ENCODE measurements around the gene RAB17.

GRCh38 chr2:237636578-237636977, 46.0 kb upstream of the RAB17 start:
- TF ChIP-seq POLR2A (IDR thresholded peaks at IDR 0.05; ENCODE audit: borderline replicate concordance, extremely low read depth, insufficient read depth, insufficient read length) = no peak
- no peak for TF ChIP-seq MAX (IDR thresholded peaks at IDR 0.05)
- TF ChIP-seq CTCF (IDR thresholded peaks at IDR 0.05 in 2 of 3, conservative IDR thresholded peaks at IDR 0.05 in 1 of 3; ENCODE audit: borderline replicate concordance in 1 of 3, insufficient read depth in 1 of 3, low read depth in 2 of 3, low read length in 2 of 3) = no peak
- TF ChIP-seq REST (IDR thresholded peaks at IDR 0.05; ENCODE audit: low read depth) = no peak
- no peak for TF ChIP-seq EZH2 (IDR thresholded peaks at IDR 0.05)
- no peak for TF ChIP-seq JUND (IDR thresholded peaks at IDR 0.05)
- no peak for TF ChIP-seq SP1 (IDR thresholded peaks at IDR 0.05; ENCODE audit: low read depth)
- TF ChIP-seq RAD21 (IDR thresholded peaks at IDR 0.05; ENCODE audit: low read depth) = no peak
- no peak for TF ChIP-seq TCF7L2 (IDR thresholded peaks at IDR 0.05; ENCODE audit: borderline replicate concordance, extremely low read depth, insufficient read depth, insufficient read length)
- TF ChIP-seq POLR2AphosphoS5 (IDR thresholded peaks at IDR 0.05; ENCODE audit: low read depth, low read length) = no peak
- no peak for TF ChIP-seq EGR1 (IDR thresholded peaks at IDR 0.05; ENCODE audit: low read depth)
- TF ChIP-seq ELF1 (IDR thresholded peaks at IDR 0.05; ENCODE audit: borderline replicate concordance, low read depth) = no peak
- no peak for TF ChIP-seq SRF (IDR thresholded peaks at IDR 0.05; ENCODE audit: low read depth)
- TF ChIP-seq EZH2phosphoT487 (IDR thresholded peaks at IDR 0.05; ENCODE audit: borderline replicate concordance) = no peak
